HUDEP-2 (cell line): ENCODE measurements around the gene AGTR1.
A peak's percentile ranks its signal among the peaks of the same experiment; 100 is the strongest.
"Not testable (repeated sequence)": the region's sequence is repeated elsewhere in the genome, so short reads cannot be mapped to it uniquely, and the experiment has no call there.

Experiments
- DNase-seq, 76 experiments: peaks; one replicate each; lab custom pipeline; 2025; ENCODE audit not compliant: unreplicated experiment in 76 of 76; lab: John Stamatoyannopoulos, UW

Gene AGTR1

GRCh38 chr3:148717885-148718561, 20.3 kb downstream of the AGTR1 start:
- DNase-seq = no peak

DNA sequence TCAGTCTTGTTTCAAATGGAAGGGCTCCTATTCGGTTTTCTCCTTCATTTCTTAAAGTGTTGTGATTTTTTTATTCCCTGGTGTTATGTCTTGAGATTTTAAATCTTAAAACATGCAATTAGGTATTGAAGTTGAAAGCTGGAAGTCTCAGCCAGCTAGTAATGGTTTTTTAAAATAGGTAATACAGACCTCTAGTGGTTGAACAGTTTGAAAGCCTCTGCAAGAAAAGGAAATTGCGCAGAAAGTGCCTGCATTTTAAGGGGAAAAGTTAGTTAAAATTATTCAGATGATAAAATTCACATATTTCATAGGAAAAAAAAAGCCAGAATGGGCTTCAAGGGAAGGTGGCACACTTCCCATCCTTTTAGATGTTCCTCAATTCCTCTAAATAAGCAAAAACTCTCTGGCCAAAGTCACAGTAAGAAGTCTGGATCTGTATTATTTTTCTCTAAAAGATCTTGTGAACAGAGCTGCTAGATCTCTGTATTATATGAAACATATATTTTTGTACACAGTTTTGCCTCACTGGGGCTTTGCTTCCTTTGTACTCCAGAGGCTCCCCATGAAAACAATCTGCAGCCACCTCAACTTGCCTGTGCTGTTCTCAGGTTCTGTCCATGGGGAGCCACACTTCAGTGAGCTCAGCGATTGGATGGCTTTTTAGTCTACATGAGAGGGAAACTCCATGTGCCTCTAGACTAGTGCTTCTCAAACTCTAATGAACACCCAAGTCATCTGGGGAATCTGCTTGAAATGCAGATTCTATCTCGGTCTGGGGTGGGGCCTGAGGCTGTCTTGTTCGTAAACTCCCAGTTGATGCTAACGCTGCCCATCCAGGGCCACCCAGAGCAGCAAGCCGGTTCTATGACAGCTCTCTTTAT, 21.5 kb downstream of the AGTR1 start:
- peak in 2 of 76 experiments; percentile 10 to 23 for DNase-seq

DNA sequence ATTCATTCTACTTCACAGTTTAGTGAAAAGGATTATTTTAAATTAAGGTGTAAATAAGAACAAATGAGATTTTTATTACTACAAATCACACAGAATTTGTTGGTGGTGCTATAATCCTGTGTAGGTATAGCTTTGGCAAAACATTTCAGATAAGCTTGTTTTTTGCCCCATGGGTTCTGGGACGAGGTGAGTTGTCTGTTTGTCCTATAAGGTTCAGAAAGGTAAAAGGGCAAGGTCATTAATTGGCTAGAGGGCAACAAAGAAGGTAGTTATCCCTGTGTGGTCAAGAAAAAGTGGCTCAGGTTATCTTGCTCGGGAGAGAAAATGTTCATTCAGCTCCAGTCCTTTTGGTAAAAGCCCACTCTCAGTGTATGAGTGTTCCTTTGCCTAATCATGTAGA, 23.2 kb downstream of the AGTR1 start:
- DNase-seq = no peak

- DNase-seq = no peak
These were observed 25.9 kb downstream of the AGTR1 start for GRCh38 chr3:148723631-148724030.

GRCh38 chr3:148727231-148727630, 29.5 kb downstream of the AGTR1 start:
- peak in 65 of 76 experiments; percentile 1 to 78 (median 35) for DNase-seq

DNA sequence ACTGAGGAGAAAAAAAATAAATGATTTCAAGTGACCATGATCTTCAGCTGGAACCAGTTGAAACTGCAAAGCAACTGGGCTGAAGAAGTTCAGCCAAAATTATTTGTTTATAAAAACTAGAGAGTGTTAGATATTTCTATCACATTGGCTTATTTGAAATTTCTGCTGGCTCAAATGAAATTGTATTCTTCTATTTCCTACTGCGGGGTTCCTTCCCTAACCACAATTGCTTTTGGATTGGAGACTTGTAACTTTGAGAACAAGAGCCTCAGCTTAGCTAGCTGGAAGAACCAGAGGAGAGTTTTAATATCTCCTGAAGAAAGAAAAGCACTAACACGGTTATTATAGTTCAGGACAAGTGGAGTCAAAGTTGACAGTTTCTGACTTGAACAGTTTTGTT, 31.1 kb downstream of the AGTR1 start:
- no peak for DNase-seq

DNA sequence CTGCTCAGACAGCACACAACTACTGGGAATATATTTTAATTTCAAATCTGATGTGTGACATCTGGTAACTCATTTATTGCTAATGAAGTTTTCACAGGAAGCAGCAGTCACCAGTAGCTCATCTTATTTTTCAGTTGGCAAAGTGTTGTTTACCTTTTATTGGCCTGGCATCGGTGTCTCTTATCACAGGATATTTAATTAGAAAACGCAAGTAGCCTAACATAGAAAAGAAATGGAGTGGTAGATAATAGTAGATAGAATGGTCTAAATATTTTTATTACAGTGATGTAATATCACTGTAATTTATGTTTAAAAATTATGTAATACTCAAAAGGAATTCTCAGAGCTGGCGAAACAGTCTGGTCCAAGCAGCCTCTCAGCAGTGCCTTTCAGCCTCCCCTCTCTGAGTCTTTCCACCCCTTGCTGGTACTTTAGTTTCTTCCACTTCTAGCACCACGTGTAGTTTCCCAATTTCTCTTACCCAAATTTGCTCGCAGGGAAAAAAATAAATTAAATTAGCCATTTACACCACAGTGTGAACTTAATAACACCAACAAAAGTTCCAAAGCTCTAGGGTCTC, 31.9 kb downstream of the AGTR1 start:
- no peak for DNase-seq

- no peak for DNase-seq
These were observed 33.0 kb downstream of the AGTR1 start for GRCh38 chr3:148730676-148731075.

- DNase-seq = no peak
These were observed 37.9 kb downstream of the AGTR1 start for GRCh38 chr3:148735597-148735996.

DNA sequence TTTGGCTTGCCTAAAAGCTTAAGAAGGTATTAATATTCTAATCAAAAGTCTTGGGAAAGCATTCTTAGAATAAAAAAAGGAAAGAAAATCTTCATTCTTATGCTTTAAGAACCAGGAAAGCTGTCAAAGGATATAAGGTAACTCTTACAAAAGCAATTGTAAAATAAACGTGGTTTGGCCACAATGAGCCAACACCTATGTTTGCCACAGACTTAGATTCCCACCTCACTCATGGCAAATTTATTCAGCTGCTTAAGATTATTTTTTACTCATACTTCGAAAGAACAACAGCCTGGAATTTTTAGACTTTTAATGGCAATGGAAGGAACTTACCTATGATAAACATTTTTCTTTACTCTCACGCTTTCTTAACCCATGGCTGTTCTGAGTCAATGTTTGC, 38.4 kb downstream of the AGTR1 start:
- DNase-seq = no peak

- peak in 2 of 76 experiments; percentile 12 to 22 for DNase-seq
These were observed 39.4 kb downstream of the AGTR1 start for GRCh38 chr3:148737104-148737530.

DNA sequence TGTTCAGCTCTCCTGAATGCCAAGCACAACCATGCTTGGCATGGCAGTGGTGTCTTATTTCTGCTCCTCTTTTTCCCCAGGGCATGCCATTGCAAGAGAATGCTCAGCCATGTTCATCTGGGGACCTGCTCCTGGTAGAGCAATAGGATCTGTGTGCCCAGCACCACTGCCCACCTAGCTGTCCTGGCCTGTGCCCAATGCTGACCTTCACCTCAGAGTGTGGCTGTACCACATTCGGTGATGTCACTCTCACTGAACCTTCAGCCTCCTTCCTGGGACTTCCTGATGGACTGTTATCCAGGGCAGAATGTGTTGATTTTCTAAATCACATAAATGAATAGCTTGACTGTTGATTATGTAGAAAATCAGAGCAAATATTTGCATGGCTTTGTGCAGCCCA, 42.0 kb downstream of the AGTR1 start:
- no peak for DNase-seq

DNA sequence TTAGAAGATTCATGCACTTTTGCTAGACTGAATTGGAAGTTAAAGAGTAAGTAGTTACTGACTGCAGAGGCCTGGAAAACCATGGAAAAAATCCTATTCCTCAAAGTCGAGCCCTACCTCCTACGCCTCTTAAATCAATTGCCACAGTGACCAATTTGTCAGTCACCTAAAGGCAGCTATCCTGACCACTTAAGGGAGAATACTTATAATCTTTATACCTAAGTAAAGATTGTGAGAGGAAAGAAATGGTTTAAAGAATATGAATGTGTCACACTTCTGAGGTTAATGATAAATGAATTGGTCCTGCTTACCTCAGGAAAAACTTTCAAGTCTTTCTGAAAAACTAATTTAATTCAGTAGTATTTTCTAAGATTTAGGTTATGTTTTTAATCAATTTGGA, 42.6 kb downstream of the AGTR1 start:
- no peak for DNase-seq

- no peak for DNase-seq
These were observed 43.5 kb downstream of the AGTR1 start for GRCh38 chr3:148741219-148741618.

DNA sequence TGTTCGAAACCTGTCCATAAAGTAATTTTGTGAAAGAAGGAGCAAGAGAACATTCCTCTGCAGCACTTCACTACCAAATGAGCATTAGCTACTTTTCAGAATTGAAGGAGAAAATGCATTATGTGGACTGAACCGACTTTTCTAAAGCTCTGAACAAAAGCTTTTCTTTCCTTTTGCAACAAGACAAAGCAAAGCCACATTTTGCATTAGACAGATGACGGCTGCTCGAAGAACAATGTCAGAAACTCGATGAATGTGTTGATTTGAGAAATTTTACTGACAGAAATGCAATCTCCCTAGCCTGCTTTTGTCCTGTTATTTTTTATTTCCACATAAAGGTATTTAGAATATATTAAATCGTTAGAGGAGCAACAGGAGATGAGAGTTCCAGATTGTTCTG, 44.4 kb downstream of the AGTR1 start:
- DNase-seq = no peak

- no peak for DNase-seq
These were observed 48.4 kb downstream of the AGTR1 start for GRCh38 chr3:148746053-148746452.

DNA sequence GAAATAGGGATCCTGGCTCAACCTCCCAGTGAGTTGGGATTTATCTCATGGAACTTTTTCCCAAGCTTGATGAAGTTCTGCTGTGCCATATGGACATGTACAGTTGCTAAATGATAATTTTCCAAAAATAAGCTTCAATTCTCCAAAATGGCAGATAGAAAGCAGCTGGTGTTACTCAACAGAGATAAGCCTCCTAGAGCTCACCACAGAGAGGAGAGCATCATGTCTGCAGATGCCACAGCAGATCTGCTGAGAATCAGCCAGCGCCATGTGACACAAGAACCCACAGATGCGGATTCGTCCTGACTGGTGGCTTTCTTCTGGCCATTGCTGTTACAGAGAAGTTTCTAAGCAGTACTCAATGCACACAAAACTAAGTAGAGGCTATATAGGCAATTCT, 50.6 kb downstream of the AGTR1 start:
- DNase-seq = peak in 72 of 76 experiments; percentile 8 to 83 (median 56)

- DNase-seq = no peak
These were observed 52.6 kb downstream of the AGTR1 start for GRCh38 chr3:148750296-148750695.

GRCh38 chr3:148751461-148751860, 53.8 kb downstream of the AGTR1 start:
- peak in 3 of 76 experiments; percentile 1 to 26 (median 26) for DNase-seq

GRCh38 chr3:148753385-148753784, 55.7 kb downstream of the AGTR1 start:
- not testable (repeated sequence) for DNase-seq

- DNase-seq = no peak
These were observed 57.9 kb downstream of the AGTR1 start for GRCh38 chr3:148755570-148755969.

DNA sequence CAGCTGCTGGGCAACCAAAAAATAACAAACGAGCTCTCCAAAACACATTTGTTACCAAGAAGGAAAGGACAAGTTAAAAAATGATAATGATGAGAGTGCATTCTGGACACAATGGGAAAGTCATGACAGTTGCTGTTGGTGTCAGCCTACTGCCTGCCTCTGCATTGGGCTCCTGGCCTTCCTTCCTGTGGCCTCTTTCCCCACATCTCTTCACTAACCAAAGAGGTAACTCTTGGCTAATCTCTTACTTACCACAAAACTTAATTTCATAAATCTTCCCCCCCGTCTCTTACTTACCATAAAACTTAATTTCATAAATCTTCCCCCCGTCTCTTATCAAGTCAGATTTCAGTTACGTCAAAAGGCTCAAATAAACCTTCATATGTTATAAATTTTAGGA, 58.6 kb downstream of the AGTR1 start:
- no peak for DNase-seq
